Transverse colon (tissue), 4 donors: Measurements from ENCODE around the gene TXNDC16. TPM values are rescaled to one million over a fixed set of nuclear protein-coding genes. Genes with fewer than 3 reads are reported as not detected.

Source experiments
- DNase-seq: peaks from one replicate; pipeline ENCODE4 v3.0.0-alpha.2; 2019
- H3K27ac ChIP-seq, 4 donors: fragments of 200-600 bp; sonication (generic); 2 replicates each; pipeline ENCODE4 v1.5.1; 2016 to 2018; ENCODE audit warnings: inconsistent platforms in 4 of 4
- H3K27me3 ChIP-seq: fragments of 200-600 bp; sonication (generic); 2 replicates; pipeline ENCODE4 v1.5.1; 2017; ENCODE audit warnings: inconsistent platforms
- H3K36me3 ChIP-seq, 4 donors: fragments of 200-600 bp; sonication (generic); 2 replicates each; pipeline ENCODE4 v1.5.1; 2017 to 2019; ENCODE audit warnings: inconsistent platforms in 4 of 4
- H3K4me1 ChIP-seq, 4 donors: fragments of 200-600 bp; sonication (generic); 2 replicates each; pipeline ENCODE4 v1.5.1; 2017 to 2020; ENCODE audit warnings: inconsistent platforms in 4 of 4
- H3K4me3 ChIP-seq, 4 donors: fragments of 200-600 bp; sonication (generic); 1 replicate in 1 of 4; 2 replicates in 3 of 4; pipeline versions ENCODE4 v1.5.1 to v1.6.1; 2017 to 2019; ENCODE audit warnings: inconsistent platforms in 4 of 4
- H3K9me3 ChIP-seq, 2 donors: fragments of 200-600 bp; sonication (generic); 2 replicates each; pipeline ENCODE4 v1.5.1; 2017 to 2019; ENCODE audit warnings: inconsistent platforms in 2 of 2
- EP300 ChIP-seq: sonication (generic); formaldehyde crosslinking; IDR thresholded peaks from one replicate; pipeline ENCODE4 v1.6.1; 2017; ENCODE audit warnings: antibody characterized with exemption, low read depth
- POLR2A ChIP-seq: fragments of 450-650 bp; IDR thresholded peaks from one replicate; pipeline ENCODE4 v1.6.1; 2016; ENCODE audit warnings: antibody characterized with exemption, mild to moderate bottlenecking, moderate library complexity
- POLR2AphosphoS5 ChIP-seq, 3 donors: sonication (generic); formaldehyde crosslinking; IDR thresholded peaks; one replicate each; pipeline ENCODE4 v1.6.1; 2016; ENCODE audit warnings: antibody characterized with exemption in 3 of 3
- WGBS, 2 donors: methylation state at CpG; one replicate each; pipeline ENCODE4 v1.1.5; 2018; ENCODE audit warnings: low coverage in 1 of 2; 5-methylcytosine and 5-hydroxymethylcytosine counted together
- in situ Hi-C, 4 donors: fragments of 200-750 bp; cut with MboI; loops; one replicate each; pipeline versions ENCODE4 v1.15.0 to v1.15.1; 2017; ENCODE audit warnings: low sequenced_read_pairs in 3 of 4, low pct_ligation_motif_present in 1 of 4, low pct_unique_long_range_greater_than_20kb in 1 of 4
- intact Hi-C: fragments of 100-400 bp; cut with DNase I; formaldehyde crosslinking; loops from one replicate; pipeline ENCODE4 v1.15.1; 2023; ENCODE audit warnings: low total_unique reads
- total RNA-seq, 4 donors: library from RNA; depleted of rRNA; stranded (reverse); fragments of >200 nt; gene quantifications; one replicate each; pipeline ENCODE4 v1.1.0, GENCODE V29; 2016
- TF ChIP-seq, protein P1 (sequence below), 5 experiments: fragments of 200-600 bp in 3 of 5; fragments of 450-650 bp in 2 of 5; sonication (generic) in 3 of 5; IDR thresholded peaks; 1 replicate in 2 of 5; 2 replicates in 3 of 5; pipeline ENCODE4 v1.5.1; 2016 to 2017; ENCODE audit warnings: antibody characterized with exemption in 5 of 5, inconsistent platforms in 3 of 5, mild to moderate bottlenecking in 2 of 5, moderate library complexity in 1 of 5

The TXNDC16 gene
- total RNA-seq, 4 donors from 2014 or later = 5.6 to 11.1 (median 7.1) TPM; not detected in 1

DNA sequence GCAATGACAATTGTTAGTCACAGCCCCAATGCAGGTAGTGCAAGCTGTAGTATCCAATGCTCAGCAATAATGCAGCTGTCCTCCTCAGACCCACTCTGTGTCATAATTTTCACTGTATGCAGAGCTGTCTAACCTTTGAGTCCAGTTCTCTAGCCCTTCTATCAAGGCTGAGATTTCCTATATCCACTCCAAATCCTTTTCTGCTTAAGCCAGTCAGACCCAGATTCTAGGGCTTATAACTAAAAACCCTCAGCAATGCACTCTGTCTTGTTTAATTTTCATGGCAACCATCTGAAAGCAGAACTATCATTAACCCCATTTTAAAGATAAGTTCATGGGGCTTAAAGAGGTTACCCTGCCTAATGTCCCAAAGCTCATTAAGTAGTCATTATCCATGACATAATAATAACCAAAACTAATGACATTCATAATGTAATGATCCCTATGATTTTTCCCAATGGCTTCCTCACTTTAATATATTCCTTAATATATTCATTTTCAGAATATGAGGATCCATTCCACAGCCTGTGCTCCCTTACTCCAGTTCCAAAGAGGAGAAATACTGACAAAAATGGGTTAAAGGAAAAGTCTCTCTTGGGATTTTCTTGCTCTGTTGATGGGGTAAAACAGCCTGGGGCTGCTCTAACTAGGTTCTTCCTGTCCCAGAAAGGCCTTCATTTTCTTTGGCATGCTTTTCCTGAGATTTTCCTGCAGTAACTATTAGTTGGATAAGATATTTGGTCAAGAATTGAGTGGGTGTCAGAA lies 29.5 kb downstream of the TXNDC16 start:
- Histone ChIP-seq H3K27me3 (no peaks in the 10 kb centered on the region), H3K4me3 (no peak overlapping the region), H3K9me3 (no peaks in the 10 kb centered on the region), H3K36me3 (no peaks in the 10 kb centered on the region), H3K4me1 (peaks cover 0 to 8% (median 6%) of the 10 kb centered on the region in 4 donors), H3K27ac (peak overlapping the region in 1 of 4 donors; percentile 27)
- intact Hi-C loops = no loop called here
- in situ Hi-C loops = no loop called here
- no peak for DNase-seq
- TF ChIP-seq POLR2A = no peak
- TF ChIP-seq POLR2AphosphoS5 (IDR thresholded peaks at IDR 0.05) = no peak
- TF ChIP-seq EP300 = no peak
- TF ChIP-seq, protein P1, sequence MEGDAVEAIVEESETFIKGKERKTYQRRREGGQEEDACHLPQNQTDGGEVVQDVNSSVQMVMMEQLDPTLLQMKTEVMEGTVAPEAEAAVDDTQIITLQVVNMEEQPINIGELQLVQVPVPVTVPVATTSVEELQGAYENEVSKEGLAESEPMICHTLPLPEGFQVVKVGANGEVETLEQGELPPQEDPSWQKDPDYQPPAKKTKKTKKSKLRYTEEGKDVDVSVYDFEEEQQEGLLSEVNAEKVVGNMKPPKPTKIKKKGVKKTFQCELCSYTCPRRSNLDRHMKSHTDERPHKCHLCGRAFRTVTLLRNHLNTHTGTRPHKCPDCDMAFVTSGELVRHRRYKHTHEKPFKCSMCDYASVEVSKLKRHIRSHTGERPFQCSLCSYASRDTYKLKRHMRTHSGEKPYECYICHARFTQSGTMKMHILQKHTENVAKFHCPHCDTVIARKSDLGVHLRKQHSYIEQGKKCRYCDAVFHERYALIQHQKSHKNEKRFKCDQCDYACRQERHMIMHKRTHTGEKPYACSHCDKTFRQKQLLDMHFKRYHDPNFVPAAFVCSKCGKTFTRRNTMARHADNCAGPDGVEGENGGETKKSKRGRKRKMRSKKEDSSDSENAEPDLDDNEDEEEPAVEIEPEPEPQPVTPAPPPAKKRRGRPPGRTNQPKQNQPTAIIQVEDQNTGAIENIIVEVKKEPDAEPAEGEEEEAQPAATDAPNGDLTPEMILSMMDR (IDR thresholded peaks at IDR 0.05) = no peak

DNA sequence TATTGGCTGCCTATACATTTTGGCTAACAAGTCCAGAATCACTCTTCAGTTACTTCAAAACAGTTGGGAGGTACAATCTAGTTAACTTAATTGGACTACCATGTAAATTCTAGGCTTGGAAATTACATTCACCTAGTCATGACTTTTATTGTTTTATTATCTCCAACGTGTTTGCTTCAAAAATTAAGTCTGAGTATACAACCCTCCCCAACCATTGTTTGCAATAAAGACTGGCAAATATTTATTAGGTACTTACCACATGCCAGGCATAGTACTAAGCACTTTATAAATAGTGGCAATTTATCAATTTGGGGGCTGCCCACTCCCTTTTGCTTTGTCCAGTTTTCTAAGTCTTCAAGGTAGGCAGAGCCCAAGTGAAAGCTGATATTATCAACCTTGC lies 30.3 kb downstream of the TXNDC16 start:
- Histone ChIP-seq H3K4me1 (peaks cover 0 to 8% (median 6%) of the 10 kb centered on the region in 4 donors), H3K27me3 (no peaks in the 10 kb centered on the region), H3K9me3 (no peaks in the 10 kb centered on the region), H3K4me3 (no peak overlapping the region), H3K36me3 (no peaks in the 10 kb centered on the region), H3K27ac (peak overlapping the region in 1 of 4 donors; percentile 27)
- WGBS, 2 donors = 38 to 60% methylated on average over 1 of the region's 1 CpG
- intact Hi-C loops (no loop called here), in situ Hi-C loops (no loop called here)
- DNase-seq = no peak
- TF ChIP-seq POLR2AphosphoS5 (IDR thresholded peaks at IDR 0.05) (no peak), EP300 (no peak), POLR2A (no peak)
- TF ChIP-seq, protein P1 (IDR thresholded peaks at IDR 0.05) = no peak

DNA sequence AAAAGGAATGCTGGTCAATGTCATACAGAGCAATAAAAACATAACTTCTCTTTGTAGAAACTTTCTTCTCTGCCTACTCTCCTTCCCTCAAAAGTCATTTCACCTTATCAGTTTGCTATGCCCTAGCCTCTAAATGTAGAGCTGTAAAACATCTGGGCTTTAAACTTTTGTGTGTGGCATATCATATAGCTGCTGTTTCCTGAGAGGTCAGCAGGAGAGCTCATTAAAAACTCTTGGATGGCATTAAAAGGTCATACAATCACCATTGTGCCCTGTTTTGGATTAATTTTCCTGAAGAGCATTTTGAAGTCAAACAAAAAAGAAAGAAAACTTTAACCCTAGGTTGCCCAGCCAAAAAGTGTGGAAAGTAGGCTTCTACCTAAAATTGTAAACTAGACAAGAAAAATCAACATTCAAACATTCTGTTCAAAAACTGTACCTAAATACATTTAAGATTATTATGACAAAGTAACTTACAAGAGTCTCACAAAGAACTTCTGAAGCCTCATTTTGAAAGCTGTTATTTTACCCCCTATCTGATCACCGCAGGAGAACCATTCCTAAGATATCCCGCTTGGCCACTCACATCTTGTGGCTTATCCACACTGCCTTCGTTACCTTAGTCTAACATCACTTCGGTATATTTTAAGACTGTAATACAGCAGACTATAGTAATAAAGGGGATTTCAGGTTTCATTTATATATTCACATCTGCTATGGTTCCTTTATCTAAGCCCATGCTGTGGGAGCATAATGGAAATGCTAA lies 38.1 kb downstream of the TXNDC16 start:
- WGBS, 2 donors = 90 to 98% methylated on average over 4 of the region's 4 CpGs
- peaks cover 0 to 8% (median 3%) of the 10 kb centered on the region in 4 donors for H3K4me1 ChIP-seq
- DNase-seq = no peak
- peaks cover 0 to 16% (median 0%) of the 10 kb centered on the region in 4 donors for H3K36me3 ChIP-seq
- intact Hi-C loops (no loop called here), in situ Hi-C loops (no loop called here)
- H3K27ac ChIP-seq = no peak overlapping the region
- no peak overlapping the region for H3K4me3 ChIP-seq
- no peaks in the 10 kb centered on the region for H3K27me3 ChIP-seq
- no peak for TF ChIP-seq POLR2A
- TF ChIP-seq, protein P1 (IDR thresholded peaks at IDR 0.05) = no peak
- TF ChIP-seq POLR2AphosphoS5 (IDR thresholded peaks at IDR 0.05) = no peak
- no peak for TF ChIP-seq EP300
- H3K9me3 ChIP-seq = no peaks in the 10 kb centered on the region

DNA sequence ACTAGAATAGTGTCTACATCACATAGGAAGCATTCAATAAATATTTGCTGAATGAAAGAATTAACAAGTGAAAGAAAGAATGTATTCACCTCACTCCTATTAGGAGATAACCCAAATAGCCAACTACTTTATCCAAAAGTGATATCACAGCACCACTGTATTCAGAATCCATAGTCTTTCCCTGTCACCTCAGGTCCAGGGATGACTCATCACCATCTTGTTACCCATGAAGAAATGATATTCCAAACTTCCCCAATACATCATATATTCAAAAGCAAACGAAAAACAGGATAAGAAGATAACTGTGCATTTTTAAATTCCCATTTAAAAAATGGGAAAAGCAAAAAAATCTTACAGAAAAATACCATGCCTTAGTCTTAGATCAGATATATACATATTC lies 39.1 kb downstream of the TXNDC16 start:
- H3K27me3 ChIP-seq = no peaks in the 10 kb centered on the region
- DNase-seq = no peak
- in situ Hi-C loops = no loop called here
- peaks cover 0 to 8% (median 3%) of the 10 kb centered on the region in 4 donors for H3K4me1 ChIP-seq
- no peak overlapping the region for H3K4me3 ChIP-seq
- intact Hi-C loops = no loop called here
- 80 to 82% methylated on average over 1 of the region's 1 CpG for WGBS, 2 donors
- H3K27ac ChIP-seq = no peak overlapping the region
- TF ChIP-seq POLR2AphosphoS5 (IDR thresholded peaks at IDR 0.05) = no peak
- TF ChIP-seq, protein P1 (IDR thresholded peaks at IDR 0.05) = no peak
- no peak for TF ChIP-seq POLR2A
- no peak for TF ChIP-seq EP300
- peaks cover 0 to 16% (median 0%) of the 10 kb centered on the region in 4 donors for H3K36me3 ChIP-seq
- H3K9me3 ChIP-seq = no peaks in the 10 kb centered on the region
